SH-SY5Y (cell line): ENCODE data around the gene ZNF746.

Experiments
- GATA2 ChIP-seq: IDR thresholded peaks from 2 replicates; pipeline ENCODE4 v1.6.1; 2011; ENCODE audit warnings: mild to moderate bottlenecking, low read depth, low read length
- GATA3 ChIP-seq: IDR thresholded peaks from 2 replicates; pipeline ENCODE4 v1.6.1; 2011; ENCODE audit warnings: low read depth, mild to moderate bottlenecking, low read length, moderate library complexity

GRCh38 chr7:149505551-149505950 is 7.9 kb upstream of the ZNF746 start:
- TF ChIP-seq GATA2, result no peak
- no peak for TF ChIP-seq GATA3
